KMS-11 (cell line): ENCODE data around the gene MDK.

Experiments used
- H2AFZ ChIP-seq: fragments of 200-600 bp; sonication (generic); 2 replicates; pipeline ENCODE4 v1.6.1; 2016; ENCODE audit warnings: antibody characterized with exemption, mixed run types, low read depth
- H3K27ac ChIP-seq: fragments of 200-600 bp; sonication (generic); 2 replicates; pipeline ENCODE4 v1.6.1; 2016; ENCODE audit warnings: mild to moderate bottlenecking, mixed run types
- H3K27me3 ChIP-seq: fragments of 200-600 bp; sonication (generic); 2 replicates; pipeline ENCODE4 v1.6.1; 2017; ENCODE audit warnings: mild to moderate bottlenecking, low read depth, mixed run types, moderate library complexity; ENCODE audit not compliant: insufficient read depth
- H3K36me3 ChIP-seq: fragments of 200-600 bp; sonication (generic); 2 replicates; pipeline ENCODE4 v1.6.1; 2017; ENCODE audit warnings: mild to moderate bottlenecking, mixed run types; ENCODE audit not compliant: insufficient read depth
- H3K4me1 ChIP-seq: fragments of 200-600 bp; sonication (generic); 2 replicates; pipeline ENCODE4 v1.6.1; 2016; ENCODE audit warnings: mild to moderate bottlenecking, low read depth, mixed run types; ENCODE audit not compliant: poor library complexity, severe bottlenecking
- H3K4me2 ChIP-seq: fragments of 200-600 bp; sonication (generic); 2 replicates; pipeline ENCODE4 v1.7.0; 2016; ENCODE audit warnings: mild to moderate bottlenecking, mixed run types
- H3K4me3 ChIP-seq: fragments of 200-600 bp; sonication (generic); IDR thresholded peaks from 2 replicates; pipeline ENCODE4 v1.6.1; 2017; ENCODE audit warnings: low read depth, low read length, mixed read lengths; ENCODE audit not compliant: insufficient read depth
- H3K79me2 ChIP-seq: fragments of 200-600 bp; sonication (generic); 2 replicates; pipeline ENCODE4 v1.6.1; 2016; ENCODE audit warnings: low read depth, mixed run types; ENCODE audit not compliant: insufficient read depth
- H3K9ac ChIP-seq: fragments of 200-600 bp; sonication (generic); 2 replicates; pipeline ENCODE4 v1.6.1; 2016; ENCODE audit warnings: mild to moderate bottlenecking, mixed run types
- H4K20me1 ChIP-seq: fragments of 200-600 bp; sonication (generic); 2 replicates; pipeline ENCODE4 v1.6.1; 2016; ENCODE audit warnings: mild to moderate bottlenecking, mixed run types; ENCODE audit not compliant: insufficient read depth
- CTCF ChIP-seq: fragments of 200-600 bp; sonication (generic); conservative IDR thresholded peaks from 2 replicates; pipeline ENCODE4 v1.6.1; 2017; ENCODE audit warnings: low read depth, mild to moderate bottlenecking, antibody characterized with exemption, low read length, moderate library complexity, mixed read lengths

Gene MDK

GRCh38 chr11:46413760-46414465 lies 32.4 kb downstream of the MDK start:
- Histone ChIP-seq H4K20me1 (no peaks in the 10 kb centered on the region), H2AFZ (no peak overlapping the region), H3K27ac (no peak overlapping the region), H3K27me3 (no peaks in the 10 kb centered on the region), H3K36me3 (no peaks in the 10 kb centered on the region), H3K4me2 (no peak overlapping the region), H3K79me2 (no peaks in the 10 kb centered on the region), H3K4me3 (no peak overlapping the region), H3K4me1 (no peaks in the 10 kb centered on the region), H3K9ac (no peak overlapping the region)
- no peak for TF ChIP-seq CTCF

- H3K27ac ChIP-seq, result no peak overlapping the region
- no peak overlapping the region for H2AFZ ChIP-seq
- no peaks in the 10 kb centered on the region for H3K79me2 ChIP-seq
- H3K9ac ChIP-seq, result no peak overlapping the region
- H4K20me1 ChIP-seq, result no peaks in the 10 kb centered on the region
- H3K4me1 ChIP-seq, result no peaks in the 10 kb centered on the region
- TF ChIP-seq CTCF, result no peak
- H3K27me3 ChIP-seq, result no peaks in the 10 kb centered on the region
- no peak overlapping the region for H3K4me2 ChIP-seq
- H3K4me3 ChIP-seq, result no peak overlapping the region
- no peaks in the 10 kb centered on the region for H3K36me3 ChIP-seq
These were observed 33.0 kb downstream of the MDK start for GRCh38 chr11:46414466-46414796.

- Histone ChIP-seq H3K36me3 (no peaks in the 10 kb centered on the region), H3K79me2 (no peaks in the 10 kb centered on the region), H3K27ac (no peak overlapping the region), H3K9ac (no peak overlapping the region), H3K4me2 (no peak overlapping the region), H4K20me1 (no peaks in the 10 kb centered on the region), H3K4me1 (no peaks in the 10 kb centered on the region), H3K4me3 (no peak overlapping the region), H2AFZ (no peak overlapping the region), H3K27me3 (no peaks in the 10 kb centered on the region)
- TF ChIP-seq CTCF, result no peak
These were observed 33.4 kb downstream of the MDK start for GRCh38 chr11:46414879-46415278.

GRCh38 chr11:46417711-46418110 lies 36.2 kb downstream of the MDK start:
- H3K4me1 ChIP-seq, result no peaks in the 10 kb centered on the region
- H3K27me3 ChIP-seq, result no peaks in the 10 kb centered on the region
- H3K4me3 ChIP-seq, result no peak overlapping the region
- no peaks in the 10 kb centered on the region for H3K79me2 ChIP-seq
- no peaks in the 10 kb centered on the region for H4K20me1 ChIP-seq
- no peak for TF ChIP-seq CTCF
- no peak overlapping the region for H2AFZ ChIP-seq
- no peaks in the 10 kb centered on the region for H3K36me3 ChIP-seq
- no peak overlapping the region for H3K27ac ChIP-seq
- H3K9ac ChIP-seq, result no peak overlapping the region
- no peak overlapping the region for H3K4me2 ChIP-seq
